GM23338 (cell line): Measurements from ENCODE around the gene SSTR5. TPM values are rescaled to one million over a fixed set of nuclear protein-coding genes. Genes with fewer than 3 reads are reported as not detected.

ENCODE experiments used
- ATAC-seq: fragments of 200-7000 bp; cut with Tn5 transposase; 3 replicates; pipeline ENCODE4 v1.9.1; 2020
- DNase-seq: peaks from one replicate; pipeline ENCODE4 v3.0.0-alpha.2; 2015; ENCODE audit warnings: low spot score
- H2AFZ ChIP-seq: fragments of 200-600 bp; sonication (generic); 2 replicates; pipeline ENCODE4 v1.8.0; 2016; ENCODE audit warnings: antibody characterized with exemption, mild to moderate bottlenecking, moderate library complexity
- H3F3A ChIP-seq: fragments of 200-600 bp; sonication (generic); replicated peaks from 2 replicates; pipeline ENCODE4 v1.8.0; 2017; ENCODE audit warnings: antibody characterized with exemption, mixed run types, low read depth
- H3K27ac ChIP-seq: fragments of 200-600 bp; sonication (generic); 2 replicates; pipeline ENCODE4 v1.6.1; 2016; ENCODE audit warnings: low read depth
- H3K27me3 ChIP-seq: fragments of 200-600 bp; sonication (generic); 2 replicates; pipeline ENCODE4 v1.8.0; 2016; ENCODE audit warnings: mild to moderate bottlenecking, mixed run types, moderate library complexity; ENCODE audit not compliant: insufficient read depth
- H3K36me3 ChIP-seq: fragments of 200-600 bp; sonication (generic); 2 replicates; pipeline ENCODE4 v1.8.0; 2016; ENCODE audit warnings: mild to moderate bottlenecking; ENCODE audit not compliant: insufficient read depth
- H3K4me1 ChIP-seq: fragments of 200-600 bp; sonication (generic); 2 replicates; pipeline ENCODE4 v1.8.0; 2016; ENCODE audit warnings: mild to moderate bottlenecking, moderate library complexity; ENCODE audit not compliant: insufficient read depth
- H3K4me2 ChIP-seq: fragments of 200-600 bp; sonication (generic); 2 replicates; pipeline ENCODE4 v1.7.1; 2017; ENCODE audit warnings: mixed run types
- H3K4me3 ChIP-seq: fragments of 200-600 bp; sonication (generic); 2 replicates; pipeline ENCODE4 v1.6.1; 2016; ENCODE audit warnings: mixed run types
- H3K79me2 ChIP-seq: fragments of 200-600 bp; sonication (generic); replicated peaks from 2 replicates; pipeline ENCODE4 v1.8.0; 2017; ENCODE audit warnings: mild to moderate bottlenecking; ENCODE audit not compliant: insufficient read depth
- H3K9me2 ChIP-seq: fragments of 200-600 bp; sonication (generic); 2 replicates; pipeline ENCODE4 v1.8.0; 2017; ENCODE audit not compliant: insufficient read depth
- H4K20me1 ChIP-seq: fragments of 200-600 bp; sonication (generic); replicated peaks from 2 replicates; pipeline ENCODE4 v1.8.0; 2017; ENCODE audit warnings: mild to moderate bottlenecking; ENCODE audit not compliant: insufficient read depth
- H3K27ac Mint-ChIP-seq: 2 replicates; pipeline ENCODE4 v1.8.0; 2020; ENCODE audit warnings: inconsistent platforms, mild to moderate bottlenecking, moderate library complexity, mixed read lengths
- H3K27me3 Mint-ChIP-seq: 3 replicates; pipeline ENCODE4 v1.8.0; 2022; ENCODE audit warnings: low read depth, mild to moderate bottlenecking, moderate library complexity, mixed read lengths, inconsistent platforms; ENCODE audit not compliant: insufficient read depth, poor library complexity
- H3K36me3 Mint-ChIP-seq: 3 replicates; pipeline ENCODE4 v1.8.0; 2021; ENCODE audit warnings: low read depth, mild to moderate bottlenecking, inconsistent platforms, moderate library complexity, mixed read lengths
- H3K4me1 Mint-ChIP-seq: 3 replicates; pipeline ENCODE4 v1.8.0; 2020; ENCODE audit warnings: mild to moderate bottlenecking, inconsistent platforms, mixed read lengths
- H3K4me3 Mint-ChIP-seq: 3 replicates; pipeline ENCODE4 v1.8.0; 2021; ENCODE audit warnings: moderate library complexity, mild to moderate bottlenecking, inconsistent platforms, mixed read lengths
- H3K9me3 Mint-ChIP-seq: 3 replicates; pipeline ENCODE4 v1.8.0; 2020; ENCODE audit warnings: moderate library complexity, mild to moderate bottlenecking, inconsistent platforms, mixed read lengths
- CREB1 ChIP-seq: fragments of 250-450 bp; sonication (Bioruptor Pico); IDR thresholded peaks from 2 replicates; pipeline ENCODE4 v1.5.0; 2020; ENCODE audit warnings: low read depth, mild to moderate bottlenecking, moderate library complexity
- EZH2phosphoT487 ChIP-seq: fragments of 200-600 bp; sonication (generic); IDR thresholded peaks from one replicate; pipeline ENCODE4 v1.8.1; 2018; ENCODE audit warnings: antibody characterized with exemption; ENCODE audit not compliant: unreplicated experiment
- JUNB ChIP-seq: IDR thresholded peaks from one replicate; pipeline ENCODE4 v1.6.1; 2016; ENCODE audit warnings: antibody characterized with exemption; ENCODE audit not compliant: unreplicated experiment
- POLR2AphosphoS5 ChIP-seq: IDR thresholded peaks from 2 replicates; pipeline ENCODE4 v1.6.1; 2016; ENCODE audit warnings: antibody characterized with exemption, low read depth
- ZNF114 ChIP-seq: fragments of 250-450 bp; sonication (Bioruptor Pico); IDR thresholded peaks from 2 replicates; pipeline ENCODE4 v1.5.0; 2020; ENCODE audit warnings: mild to moderate bottlenecking, moderate library complexity
- ZNF331 ChIP-seq: fragments of 250-450 bp; sonication (Bioruptor Pico); IDR thresholded peaks from 2 replicates; pipeline ENCODE4 v1.5.0; 2020; ENCODE audit warnings: low read depth, mild to moderate bottlenecking, moderate library complexity
- polyA plus RNA-seq: library from polyadenylated mRNA; unstranded; fragments of >200 nt; fragmentation: Nextera tagmentation; extraction: Ambion mirVana; gene quantifications from 2 replicates; pipeline ENCODE4 v1.2.1, GENCODE V29; 2016
- total RNA-seq: library from RNA; depleted of rRNA; stranded (reverse); fragments of >200 nt; shearing (Covaris generic); gene quantifications from 2 replicates; pipeline ENCODE4 v1.2.3, GENCODE V29; 2014
- TF ChIP-seq, protein P1 (sequence below): IDR thresholded peaks from 2 replicates; pipeline ENCODE4 v1.6.1; 2016; ENCODE audit warnings: antibody characterized with exemption
- TF ChIP-seq, protein P2 (sequence below): fragments of 250-450 bp; sonication (Bioruptor Pico); IDR thresholded peaks from 2 replicates; pipeline ENCODE4 v1.5.0; 2020; ENCODE audit warnings: mild to moderate bottlenecking, moderate library complexity
- TF ChIP-seq, protein P3 (sequence below), 2 experiments: fragments of 200-600 bp in 1 of 2; sonication (generic) in 1 of 2; conservative IDR thresholded peaks; 2 replicates each; pipeline versions ENCODE4 v1.5.1 to v1.6.1; 2016 to 2017; ENCODE audit warnings: antibody characterized with exemption in 2 of 2, low read depth in 2 of 2, mild to moderate bottlenecking in 2 of 2, moderate library complexity in 1 of 2

Gene SSTR5
- total and polyA plus RNA-seq, 2 experiments from 2014 or later = 0.60 to 1.0 TPM

DNA sequence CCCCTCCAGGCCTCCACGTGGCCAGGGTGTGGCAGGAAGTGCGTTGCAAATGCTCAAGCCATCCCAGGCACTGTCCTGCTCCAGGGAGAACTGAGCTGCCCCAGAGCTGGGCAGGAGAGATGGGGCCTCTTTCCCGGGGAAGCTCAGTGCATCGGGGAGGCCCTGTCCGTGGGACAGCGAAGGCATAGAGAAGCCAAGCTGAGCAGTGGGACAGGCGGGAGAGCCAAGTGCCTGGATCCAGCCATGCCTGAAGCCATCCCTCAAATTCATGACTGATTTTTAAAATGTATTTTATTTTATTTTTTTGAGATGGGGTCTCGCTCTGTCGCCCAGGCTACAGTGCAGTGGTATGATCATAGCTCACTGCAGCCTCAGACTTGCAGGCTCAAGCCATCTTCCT lies 25.4 kb upstream of the SSTR5 start:
- Mint-ChIP-seq H3K9me3 (no peaks in the 10 kb centered on the region; the same call in 2 of the 3 replicates), H3K27me3 (peaks cover 3% of the 10 kb centered on the region), H3K36me3 (peaks cover 3% of the 10 kb centered on the region; the same call in 1 of the 3 replicates), H3K27ac (no peak overlapping the region), H3K4me1 (no peaks in the 10 kb centered on the region), H3K4me3 (no peak overlapping the region)
- no peak overlapping the region for H2AFZ ChIP-seq
- no peak overlapping the region for H3K4me2 ChIP-seq
- no peaks in the 10 kb centered on the region for H3K9me2 ChIP-seq
- ATAC-seq = no peak
- DNase-seq = no peak
- H3K27me3 ChIP-seq = no peaks in the 10 kb centered on the region
- no peaks in the 10 kb centered on the region for H3K79me2 ChIP-seq
- H3F3A ChIP-seq = no peaks in the 10 kb centered on the region
- H3K4me3 ChIP-seq = no peak overlapping the region
- no peaks in the 10 kb centered on the region for H4K20me1 ChIP-seq
- H3K36me3 ChIP-seq = no peaks in the 10 kb centered on the region
- no peaks in the 10 kb centered on the region; the same call in 1 of the 2 replicates for H3K4me1 ChIP-seq
- TF ChIP-seq, protein P1, sequence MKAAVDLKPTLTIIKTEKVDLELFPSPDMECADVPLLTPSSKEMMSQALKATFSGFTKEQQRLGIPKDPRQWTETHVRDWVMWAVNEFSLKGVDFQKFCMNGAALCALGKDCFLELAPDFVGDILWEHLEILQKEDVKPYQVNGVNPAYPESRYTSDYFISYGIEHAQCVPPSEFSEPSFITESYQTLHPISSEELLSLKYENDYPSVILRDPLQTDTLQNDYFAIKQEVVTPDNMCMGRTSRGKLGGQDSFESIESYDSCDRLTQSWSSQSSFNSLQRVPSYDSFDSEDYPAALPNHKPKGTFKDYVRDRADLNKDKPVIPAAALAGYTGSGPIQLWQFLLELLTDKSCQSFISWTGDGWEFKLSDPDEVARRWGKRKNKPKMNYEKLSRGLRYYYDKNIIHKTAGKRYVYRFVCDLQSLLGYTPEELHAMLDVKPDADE = no peak
- TF ChIP-seq ZNF114 (CRISPR knock-in tag) = no peak
- TF ChIP-seq ZNF331 (CRISPR knock-in tag) = no peak
- TF ChIP-seq JUNB = no peak
- TF ChIP-seq, protein P2, sequence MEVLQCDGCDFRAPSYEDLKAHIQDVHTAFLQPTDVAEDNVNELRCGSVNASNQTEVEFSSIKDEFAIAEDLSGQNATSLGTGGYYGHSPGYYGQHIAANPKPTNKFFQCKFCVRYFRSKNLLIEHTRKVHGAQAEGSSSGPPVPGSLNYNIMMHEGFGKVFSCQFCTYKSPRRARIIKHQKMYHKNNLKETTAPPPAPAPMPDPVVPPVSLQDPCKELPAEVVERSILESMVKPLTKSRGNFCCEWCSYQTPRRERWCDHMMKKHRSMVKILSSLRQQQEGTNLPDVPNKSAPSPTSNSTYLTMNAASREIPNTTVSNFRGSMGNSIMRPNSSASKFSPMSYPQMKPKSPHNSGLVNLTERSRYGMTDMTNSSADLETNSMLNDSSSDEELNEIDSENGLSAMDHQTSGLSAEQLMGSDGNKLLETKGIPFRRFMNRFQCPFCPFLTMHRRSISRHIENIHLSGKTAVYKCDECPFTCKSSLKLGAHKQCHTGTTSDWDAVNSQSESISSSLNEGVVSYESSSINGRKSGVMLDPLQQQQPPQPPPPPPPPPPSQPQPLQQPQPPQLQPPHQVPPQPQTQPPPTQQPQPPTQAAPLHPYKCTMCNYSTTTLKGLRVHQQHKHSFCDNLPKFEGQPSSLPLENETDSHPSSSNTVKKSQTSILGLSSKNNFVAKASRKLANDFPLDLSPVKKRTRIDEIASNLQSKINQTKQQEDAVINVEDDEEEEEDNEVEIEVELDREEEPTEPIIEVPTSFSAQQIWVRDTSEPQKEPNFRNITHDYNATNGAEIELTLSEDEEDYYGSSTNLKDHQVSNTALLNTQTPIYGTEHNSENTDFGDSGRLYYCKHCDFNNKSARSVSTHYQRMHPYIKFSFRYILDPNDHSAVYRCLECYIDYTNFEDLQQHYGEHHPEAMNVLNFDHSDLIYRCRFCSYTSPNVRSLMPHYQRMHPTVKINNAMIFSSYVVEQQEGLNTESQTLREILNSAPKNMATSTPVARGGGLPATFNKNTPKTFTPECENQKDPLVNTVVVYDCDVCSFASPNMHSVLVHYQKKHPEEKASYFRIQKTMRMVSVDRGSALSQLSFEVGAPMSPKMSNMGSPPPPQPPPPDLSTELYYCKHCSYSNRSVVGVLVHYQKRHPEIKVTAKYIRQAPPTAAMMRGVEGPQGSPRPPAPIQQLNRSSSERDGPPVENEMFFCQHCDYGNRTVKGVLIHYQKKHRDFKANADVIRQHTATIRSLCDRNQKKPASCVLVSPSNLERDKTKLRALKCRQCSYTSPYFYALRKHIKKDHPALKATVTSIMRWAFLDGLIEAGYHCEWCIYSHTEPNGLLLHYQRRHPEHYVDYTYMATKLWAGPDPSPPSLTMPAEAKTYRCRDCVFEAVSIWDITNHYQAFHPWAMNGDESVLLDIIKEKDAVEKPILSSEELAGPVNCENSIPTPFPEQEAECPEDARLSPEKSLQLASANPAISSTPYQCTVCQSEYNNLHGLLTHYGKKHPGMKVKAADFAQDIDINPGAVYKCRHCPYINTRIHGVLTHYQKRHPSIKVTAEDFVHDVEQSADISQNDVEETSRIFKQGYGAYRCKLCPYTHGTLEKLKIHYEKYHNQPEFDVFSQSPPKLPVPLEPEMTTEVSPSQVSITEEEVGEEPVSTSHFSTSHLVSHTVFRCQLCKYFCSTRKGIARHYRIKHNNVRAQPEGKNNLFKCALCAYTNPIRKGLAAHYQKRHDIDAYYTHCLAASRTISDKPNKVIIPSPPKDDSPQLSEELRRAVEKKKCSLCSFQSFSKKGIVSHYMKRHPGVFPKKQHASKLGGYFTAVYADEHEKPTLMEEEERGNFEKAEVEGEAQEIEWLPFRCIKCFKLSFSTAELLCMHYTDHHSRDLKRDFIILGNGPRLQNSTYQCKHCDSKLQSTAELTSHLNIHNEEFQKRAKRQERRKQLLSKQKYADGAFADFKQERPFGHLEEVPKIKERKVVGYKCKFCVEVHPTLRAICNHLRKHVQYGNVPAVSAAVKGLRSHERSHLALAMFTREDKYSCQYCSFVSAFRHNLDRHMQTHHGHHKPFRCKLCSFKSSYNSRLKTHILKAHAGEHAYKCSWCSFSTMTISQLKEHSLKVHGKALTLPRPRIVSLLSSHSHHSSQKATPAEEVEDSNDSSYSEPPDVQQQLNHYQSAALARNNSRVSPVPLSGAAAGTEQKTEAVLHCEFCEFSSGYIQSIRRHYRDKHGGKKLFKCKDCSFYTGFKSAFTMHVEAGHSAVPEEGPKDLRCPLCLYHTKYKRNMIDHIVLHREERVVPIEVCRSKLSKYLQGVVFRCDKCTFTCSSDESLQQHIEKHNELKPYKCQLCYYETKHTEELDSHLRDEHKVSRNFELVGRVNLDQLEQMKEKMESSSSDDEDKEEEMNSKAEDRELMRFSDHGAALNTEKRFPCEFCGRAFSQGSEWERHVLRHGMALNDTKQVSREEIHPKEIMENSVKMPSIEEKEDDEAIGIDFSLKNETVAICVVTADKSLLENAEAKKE (CRISPR knock-in tag) = no peak
- TF ChIP-seq, protein P3, sequence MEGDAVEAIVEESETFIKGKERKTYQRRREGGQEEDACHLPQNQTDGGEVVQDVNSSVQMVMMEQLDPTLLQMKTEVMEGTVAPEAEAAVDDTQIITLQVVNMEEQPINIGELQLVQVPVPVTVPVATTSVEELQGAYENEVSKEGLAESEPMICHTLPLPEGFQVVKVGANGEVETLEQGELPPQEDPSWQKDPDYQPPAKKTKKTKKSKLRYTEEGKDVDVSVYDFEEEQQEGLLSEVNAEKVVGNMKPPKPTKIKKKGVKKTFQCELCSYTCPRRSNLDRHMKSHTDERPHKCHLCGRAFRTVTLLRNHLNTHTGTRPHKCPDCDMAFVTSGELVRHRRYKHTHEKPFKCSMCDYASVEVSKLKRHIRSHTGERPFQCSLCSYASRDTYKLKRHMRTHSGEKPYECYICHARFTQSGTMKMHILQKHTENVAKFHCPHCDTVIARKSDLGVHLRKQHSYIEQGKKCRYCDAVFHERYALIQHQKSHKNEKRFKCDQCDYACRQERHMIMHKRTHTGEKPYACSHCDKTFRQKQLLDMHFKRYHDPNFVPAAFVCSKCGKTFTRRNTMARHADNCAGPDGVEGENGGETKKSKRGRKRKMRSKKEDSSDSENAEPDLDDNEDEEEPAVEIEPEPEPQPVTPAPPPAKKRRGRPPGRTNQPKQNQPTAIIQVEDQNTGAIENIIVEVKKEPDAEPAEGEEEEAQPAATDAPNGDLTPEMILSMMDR (conservative IDR thresholded peaks at IDR 0.05; ENCODE audit: low read depth in 2 of 2) = no peak
- TF ChIP-seq CREB1 (CRISPR knock-in tag) = no peak
- TF ChIP-seq POLR2AphosphoS5 = no peak
- no peak for TF ChIP-seq EZH2phosphoT487
- no peak overlapping the region for H3K27ac ChIP-seq
